Suprapubic skin (tissue), 4 donors: Measurements from ENCODE around the gene STH. TPM values are rescaled to one million over a fixed set of nuclear protein-coding genes. Genes with fewer than 3 reads are reported as not detected.
"Not testable (repeated sequence)": the region's sequence is repeated elsewhere in the genome, so short reads cannot be mapped to it uniquely, and the experiment has no call there.

ENCODE experiments used
- DNase-seq, 2 donors: peaks; one replicate each; pipeline ENCODE4 v3.0.0-alpha.2; 2019; ENCODE audit warnings: low spot score in 2 of 2
- H3K27ac ChIP-seq: fragments of 200-600 bp; sonication (generic); one replicate; pipeline ENCODE4 v1.5.1; 2019
- H3K27me3 ChIP-seq: fragments of 200-600 bp; sonication (generic); one replicate; pipeline ENCODE4 v1.5.1; 2019
- H3K36me3 ChIP-seq: fragments of 200-600 bp; sonication (generic); one replicate; pipeline ENCODE4 v1.5.1; 2019
- H3K4me1 ChIP-seq: fragments of 200-600 bp; sonication (generic); one replicate; pipeline ENCODE4 v1.5.1; 2019
- H3K4me3 ChIP-seq: fragments of 200-600 bp; sonication (generic); one replicate; pipeline ENCODE4 v1.5.1; 2019; ENCODE audit warnings: mild to moderate bottlenecking
- H3K9me3 ChIP-seq: fragments of 200-600 bp; sonication (generic); one replicate; pipeline ENCODE4 v1.5.1; 2019
- CTCF ChIP-seq, 2 donors: fragments of 200-600 bp in 1 of 2; fragments of 450-650 bp in 1 of 2; sonication (generic) in 1 of 2; IDR thresholded peaks; one replicate each; pipeline ENCODE4 v1.5.1; 2016 to 2019; ENCODE audit warnings: antibody characterized with exemption in 2 of 2, mild to moderate bottlenecking in 1 of 2, moderate library complexity in 1 of 2
- EP300 ChIP-seq: sonication (generic); formaldehyde crosslinking; IDR thresholded peaks from one replicate; pipeline ENCODE4 v1.6.1; 2017; ENCODE audit warnings: antibody characterized with exemption
- POLR2A ChIP-seq, 2 donors: fragments of 450-650 bp; IDR thresholded peaks; one replicate each; pipeline ENCODE4 v1.6.1; 2017; ENCODE audit warnings: antibody characterized with exemption in 2 of 2, mild to moderate bottlenecking in 2 of 2, moderate library complexity in 2 of 2
- POLR2AphosphoS5 ChIP-seq, 3 donors: sonication (generic); formaldehyde crosslinking; IDR thresholded peaks; one replicate each; pipeline ENCODE4 v1.6.1; 2017; ENCODE audit warnings: antibody characterized with exemption in 3 of 3
- WGBS: methylation state at CpG from one replicate; pipeline ENCODE4 v1.1.5; 2018; 5-methylcytosine and 5-hydroxymethylcytosine counted together
- total RNA-seq, 4 donors: library from RNA; depleted of rRNA; stranded (reverse); fragments of >200 nt; gene quantifications; one replicate each; pipeline ENCODE4 v1.1.0, GENCODE V29; 2016

The STH gene
- total RNA-seq, 4 donors from 2014 or later, result not detected

- TF ChIP-seq POLR2A (IDR thresholded peaks at IDR 0.05), result no peak
- TF ChIP-seq EP300, result no peak
- TF ChIP-seq CTCF (IDR thresholded peaks at IDR 0.05), result no peak
- no peak for TF ChIP-seq POLR2AphosphoS5 (IDR thresholded peaks at IDR 0.05)
- Histone ChIP-seq H3K4me1 (peaks cover 13% of the 10 kb centered on the region), H3K27ac (no peak overlapping the region), H3K4me3 (no peak overlapping the region), H3K36me3 (no peaks in the 10 kb centered on the region), H3K9me3 (no peaks in the 10 kb centered on the region), H3K27me3 (peaks cover 2% of the 10 kb centered on the region)
- 84% methylated on average over 2 of the region's 6 CpGs for WGBS
- no peak for DNase-seq
Observed at GRCh38 chr17:45952814-45953320, 46.2 kb upstream of the STH start.

GRCh38 chr17:45953561-45953960 lies 45.5 kb upstream of the STH start:
- no peak overlapping the region for H3K4me3 ChIP-seq
- H3K27ac ChIP-seq, result no peak overlapping the region
- no peak for DNase-seq
- TF ChIP-seq EP300 (no peak), POLR2AphosphoS5 (IDR thresholded peaks at IDR 0.05) (no peak), POLR2A (IDR thresholded peaks at IDR 0.05) (no peak), CTCF (IDR thresholded peaks at IDR 0.05) (no peak)
- peaks cover 2% of the 10 kb centered on the region for H3K27me3 ChIP-seq
- no peaks in the 10 kb centered on the region for H3K36me3 ChIP-seq
- no peaks in the 10 kb centered on the region for H3K9me3 ChIP-seq
- WGBS, result 100% methylated on average over 1 of the region's 2 CpGs
- H3K4me1 ChIP-seq, result peaks cover 9% of the 10 kb centered on the region

GRCh38 chr17:45954914-45955313 lies 44.1 kb upstream of the STH start:
- Histone ChIP-seq H3K4me1 (no peaks in the 10 kb centered on the region), H3K9me3 (no peaks in the 10 kb centered on the region), H3K4me3 (no peak overlapping the region), H3K27me3 (peaks cover 2% of the 10 kb centered on the region), H3K27ac (no peak overlapping the region), H3K36me3 (no peaks in the 10 kb centered on the region)
- WGBS, result 60% methylated on average over 11 of the region's 11 CpGs
- TF ChIP-seq POLR2A (IDR thresholded peaks at IDR 0.05) (no peak), CTCF (IDR thresholded peaks at IDR 0.05) (no peak), EP300 (no peak), POLR2AphosphoS5 (IDR thresholded peaks at IDR 0.05) (no peak)
- DNase-seq, result no peak

- WGBS, result 81% methylated on average over 10 of the region's 10 CpGs
- Histone ChIP-seq H3K36me3 (no peaks in the 10 kb centered on the region), H3K4me3 (no peak overlapping the region), H3K27me3 (peaks cover 2% of the 10 kb centered on the region), H3K9me3 (no peaks in the 10 kb centered on the region), H3K4me1 (no peaks in the 10 kb centered on the region), H3K27ac (no peak overlapping the region)
- TF ChIP-seq EP300, result no peak
- no peak for TF ChIP-seq POLR2AphosphoS5 (IDR thresholded peaks at IDR 0.05)
- no peak for TF ChIP-seq CTCF (IDR thresholded peaks at IDR 0.05)
- TF ChIP-seq POLR2A (IDR thresholded peaks at IDR 0.05), result no peak
- no peak for DNase-seq
Observed at GRCh38 chr17:45955326-45955725, 43.7 kb upstream of the STH start.

GRCh38 chr17:45956090-45956489 lies 43.0 kb upstream of the STH start:
- no CpG with 5 or more reads among the region's 3 CpGs for WGBS
- H3K9me3 ChIP-seq, result no peaks in the 10 kb centered on the region
- H3K4me3 ChIP-seq, result no peak overlapping the region
- no peak overlapping the region for H3K27ac ChIP-seq
- H3K36me3 ChIP-seq, result no peaks in the 10 kb centered on the region
- H3K27me3 ChIP-seq, result peaks cover 2% of the 10 kb centered on the region
- DNase-seq, result no peak
- H3K4me1 ChIP-seq, result no peaks in the 10 kb centered on the region
- TF ChIP-seq CTCF (IDR thresholded peaks at IDR 0.05), result no peak
- no peak for TF ChIP-seq POLR2AphosphoS5 (IDR thresholded peaks at IDR 0.05)

DNA sequence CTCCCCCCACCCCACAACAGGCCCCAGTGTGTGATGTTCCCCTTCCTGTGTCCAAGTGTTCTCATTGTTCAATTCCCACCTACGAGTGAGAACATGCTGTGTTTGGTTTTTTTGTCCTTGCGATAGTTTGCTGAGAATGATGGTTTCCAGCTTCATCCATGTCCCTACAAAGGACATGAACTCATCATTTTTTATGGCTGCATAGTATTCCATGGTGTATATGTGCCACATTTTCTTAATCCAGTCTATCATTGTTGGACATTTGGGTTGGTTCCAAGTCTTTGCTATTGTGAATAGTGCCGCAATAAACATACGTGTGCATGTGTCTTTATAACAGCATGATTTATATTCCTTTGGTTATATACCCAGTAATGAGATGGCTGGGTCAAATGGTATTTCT lies 42.3 kb upstream of the STH start:
- H3K4me3 ChIP-seq, H3K9me3 ChIP-seq, H3K27me3 ChIP-seq, DNase-seq, H3K36me3 ChIP-seq, H3K4me1 ChIP-seq, H3K27ac ChIP-seq: not testable (repeated sequence)
- 95% methylated on average over 4 of the region's 4 CpGs for WGBS
